Skeletal muscle satellite cell (primary cell): ENCODE measurements around the gene EFCAB10.
A peak's percentile ranks its signal among the peaks of the same experiment; 100 is the strongest.

Experiments used
- H3K27me3 ChIP-seq: 2 replicates; pipeline ENCODE4 v1.7.0; 2013; ENCODE audit warnings: low read length; ENCODE audit not compliant: control insufficient read depth, insufficient read depth
- H3K36me3 ChIP-seq: 2 replicates; pipeline ENCODE4 v1.7.0; 2013; ENCODE audit warnings: mild to moderate bottlenecking, control low read depth, low read length; ENCODE audit not compliant: insufficient read depth
- H3K4me1 ChIP-seq: 2 replicates; pipeline ENCODE4 v1.7.0; 2013; ENCODE audit warnings: low read length; ENCODE audit not compliant: control insufficient read depth, insufficient read depth
- H3K4me2 ChIP-seq: 2 replicates; pipeline ENCODE4 v1.7.0; 2013; ENCODE audit warnings: mild to moderate bottlenecking, low read length
- H3K4me3 ChIP-seq: 2 replicates; pipeline ENCODE4 v1.7.0; 2013; ENCODE audit warnings: low read length
- H3K9ac ChIP-seq: 2 replicates; pipeline ENCODE4 v1.7.0; 2013; ENCODE audit warnings: mild to moderate bottlenecking, low read depth, low read length, moderate library complexity
- H3K9me3 ChIP-seq: replicated peaks from 2 replicates; pipeline ENCODE4 v1.7.0; 2013; ENCODE audit warnings: mild to moderate bottlenecking, control low read depth, low read length

Gene EFCAB10

DNA sequence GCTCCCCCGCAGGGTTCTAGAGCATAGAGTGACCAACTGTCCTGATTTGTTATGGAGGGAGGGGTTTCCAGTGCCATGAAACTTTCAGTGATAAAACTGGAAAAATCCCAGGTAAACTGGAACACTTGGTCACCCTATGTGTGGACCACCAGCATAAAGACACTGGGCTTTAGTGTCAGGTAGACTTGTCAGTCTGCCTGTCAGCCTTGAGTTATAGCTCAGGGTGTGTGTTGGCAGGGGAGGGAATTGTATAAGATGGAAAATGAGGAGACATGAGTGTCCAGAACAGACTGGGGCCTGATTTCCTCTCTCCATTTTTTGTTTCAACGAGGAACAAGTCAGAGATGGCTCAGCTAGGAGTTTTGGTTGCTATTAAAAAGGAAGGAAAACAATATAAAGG is 10.2 kb upstream of the EFCAB10 start:
- Histone ChIP-seq H3K27me3 (peaks cover 3% of the 10 kb centered on the region), H3K4me2 (no peak overlapping the region), H3K4me1 (no peaks in the 10 kb centered on the region), H3K36me3 (no peaks in the 10 kb centered on the region), H3K9me3 (no peaks in the 10 kb centered on the region), H3K4me3 (no peak overlapping the region), H3K9ac (no peak overlapping the region)

DNA sequence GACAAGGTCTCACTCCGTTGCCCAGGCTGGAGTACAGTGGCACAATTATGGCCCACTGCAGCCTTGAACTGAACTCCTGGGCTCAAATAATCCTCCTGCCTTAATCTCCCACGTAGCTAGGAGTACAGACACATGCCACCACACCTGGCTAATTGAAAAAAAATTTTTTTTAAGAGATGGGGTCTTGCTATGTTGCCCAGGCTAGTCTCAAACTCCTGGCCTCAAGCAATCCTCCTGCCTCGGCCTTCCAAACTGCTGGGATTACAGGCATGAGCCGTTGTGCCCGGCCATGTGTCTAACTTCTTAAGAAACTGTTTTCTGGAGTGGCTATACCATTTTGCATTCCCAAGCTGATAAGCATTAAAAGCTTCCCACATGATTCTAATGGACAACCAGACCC is 9.5 kb upstream of the EFCAB10 start:
- Histone ChIP-seq H3K36me3 (no peaks in the 10 kb centered on the region), H3K4me2 (no peak overlapping the region), H3K9me3 (no peaks in the 10 kb centered on the region), H3K9ac (no peak overlapping the region), H3K4me3 (no peak overlapping the region), H3K27me3 (no peaks in the 10 kb centered on the region), H3K4me1 (no peaks in the 10 kb centered on the region)

DNA sequence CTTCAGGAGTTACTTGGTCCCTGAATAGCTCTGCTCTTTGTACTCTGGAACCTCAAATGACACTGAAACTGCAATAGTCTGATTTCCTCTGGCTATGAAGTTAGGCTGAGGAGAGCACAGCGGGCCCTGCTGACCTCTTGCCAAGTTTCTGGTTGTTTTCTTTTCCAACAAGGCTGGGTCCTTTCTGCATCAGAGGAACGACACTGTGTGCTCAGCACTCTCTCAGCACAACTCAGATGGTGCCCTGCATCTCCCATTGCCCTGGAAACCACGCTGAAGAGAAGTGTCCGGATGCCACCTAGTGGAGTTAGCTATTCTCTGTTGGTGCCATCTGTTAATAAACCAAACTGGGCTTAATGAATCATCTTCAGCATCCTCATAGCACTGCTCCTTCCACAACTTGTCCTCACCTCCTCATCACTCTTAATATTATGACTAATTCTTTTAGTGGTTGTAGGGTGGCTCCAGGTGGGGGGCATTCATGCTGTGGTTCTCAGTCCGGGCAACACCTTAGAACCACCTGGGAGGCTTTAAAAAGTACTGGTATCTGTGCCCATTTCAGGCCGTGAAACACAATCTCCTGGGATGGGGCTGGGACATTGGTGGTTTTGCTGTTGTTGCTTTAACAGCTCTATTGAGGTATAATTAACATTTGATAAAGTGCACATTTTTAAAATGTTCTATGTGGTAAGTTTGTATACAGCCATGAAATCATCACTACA is 8.2 kb upstream of the EFCAB10 start:
- Histone ChIP-seq H3K9me3 (no peaks in the 10 kb centered on the region), H3K36me3 (no peaks in the 10 kb centered on the region), H3K4me2 (no peak overlapping the region), H3K9ac (peak overlapping the region; percentile 25), H3K4me3 (no peak overlapping the region), H3K4me1 (no peaks in the 10 kb centered on the region), H3K27me3 (no peaks in the 10 kb centered on the region)

DNA sequence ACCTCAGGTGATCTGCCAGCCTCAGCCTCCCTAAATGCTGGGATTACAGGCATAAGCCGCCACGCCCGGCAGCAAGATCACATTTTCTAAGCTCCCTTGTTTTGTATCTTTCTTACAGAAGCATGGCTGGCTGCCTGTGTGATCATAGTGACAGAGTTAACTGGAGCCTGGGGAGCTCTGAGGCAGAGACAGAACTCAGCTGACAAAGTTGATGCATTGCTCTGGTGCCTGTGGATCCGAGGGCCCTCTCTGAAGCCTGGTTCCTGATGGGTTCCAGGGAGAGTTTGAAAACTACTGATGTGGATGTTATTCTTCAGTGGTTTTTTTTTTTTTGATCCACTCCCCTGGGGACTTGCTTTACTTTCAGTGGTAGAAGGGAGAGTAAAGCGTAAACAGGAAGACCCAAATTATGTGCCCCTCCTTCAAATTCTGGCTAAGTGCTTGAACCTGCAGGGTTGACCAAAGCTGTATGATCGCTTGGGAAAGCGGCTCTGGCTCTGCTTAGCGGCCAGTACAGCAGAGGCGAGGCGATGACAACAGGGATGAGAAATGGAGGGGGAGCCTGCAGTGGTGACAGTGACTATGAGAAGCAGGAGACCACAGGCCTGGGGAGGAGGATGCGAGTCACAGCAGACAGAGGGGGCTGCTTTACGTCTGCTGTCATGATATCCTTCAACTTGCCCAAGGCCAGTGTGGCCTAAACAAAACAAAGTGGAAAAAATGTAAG is 6.8 kb upstream of the EFCAB10 start:
- no peak overlapping the region for H3K9ac ChIP-seq
- H3K4me1 ChIP-seq: no peaks in the 10 kb centered on the region
- no peak overlapping the region for H3K4me2 ChIP-seq
- no peaks in the 10 kb centered on the region for H3K36me3 ChIP-seq
- no peak overlapping the region for H3K4me3 ChIP-seq
- no peaks in the 10 kb centered on the region for H3K9me3 ChIP-seq
- H3K27me3 ChIP-seq: no peaks in the 10 kb centered on the region

DNA sequence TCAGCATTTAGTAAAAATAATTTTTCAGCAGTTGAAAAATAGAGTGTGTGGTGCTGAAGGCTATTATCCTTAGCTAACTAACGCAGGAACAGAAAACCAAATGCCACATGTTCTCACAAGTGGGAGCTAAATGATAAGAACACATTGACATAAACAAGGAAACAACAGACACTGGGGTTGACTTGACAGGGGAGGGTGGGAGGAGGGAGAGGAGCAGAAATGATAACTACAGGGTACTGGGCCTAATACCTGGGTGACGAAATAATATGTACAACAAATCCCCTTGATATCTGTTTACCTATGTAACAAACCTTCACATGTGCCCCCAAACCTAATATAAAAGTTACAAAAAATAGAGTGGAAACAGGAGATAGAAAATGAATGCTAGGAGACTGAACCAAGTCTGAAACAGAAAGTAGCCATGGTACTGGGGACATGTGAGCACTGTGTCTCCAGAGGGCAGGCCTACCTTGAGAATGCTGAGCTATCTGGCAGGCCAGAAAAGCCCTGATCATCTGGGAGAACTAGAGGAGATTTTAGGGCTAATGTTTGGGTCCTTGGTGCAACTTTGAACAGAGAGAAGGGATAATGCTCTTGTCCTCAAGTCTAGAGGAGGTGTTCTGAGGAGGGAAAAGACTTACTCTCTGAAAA is 4.7 kb upstream of the EFCAB10 start:
- peaks cover 6% of the 10 kb centered on the region for H3K4me1 ChIP-seq
- no peaks in the 10 kb centered on the region for H3K36me3 ChIP-seq
- H3K27me3 ChIP-seq: no peaks in the 10 kb centered on the region
- no peak overlapping the region for H3K9ac ChIP-seq
- no peak overlapping the region for H3K4me2 ChIP-seq
- H3K9me3 ChIP-seq: no peaks in the 10 kb centered on the region
- no peak overlapping the region for H3K4me3 ChIP-seq

DNA sequence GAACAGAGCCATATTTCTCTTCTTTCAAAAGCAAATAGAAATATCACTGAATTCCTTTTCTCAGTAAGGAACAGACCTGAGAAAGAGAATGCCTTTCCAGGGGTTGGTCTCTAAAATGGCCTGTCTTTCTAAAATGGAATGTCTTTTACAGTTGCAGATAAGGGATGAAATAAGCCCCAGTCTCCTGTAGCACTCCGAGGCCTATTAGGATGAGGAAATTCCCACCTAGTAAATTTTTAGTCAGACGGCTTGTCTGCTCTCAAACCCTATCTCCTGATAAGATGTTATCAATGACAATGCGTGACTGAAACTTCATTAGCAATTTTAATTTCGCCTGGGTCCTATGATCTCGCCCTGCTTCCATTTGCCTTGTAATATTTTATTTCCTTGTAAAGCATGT is 2.9 kb upstream of the EFCAB10 start:
- no peaks in the 10 kb centered on the region for H3K27me3 ChIP-seq
- peaks cover 6% of the 10 kb centered on the region for H3K4me1 ChIP-seq
- H3K4me2 ChIP-seq: no peak overlapping the region
- no peak overlapping the region for H3K4me3 ChIP-seq
- H3K9me3 ChIP-seq: no peaks in the 10 kb centered on the region
- H3K9ac ChIP-seq: no peak overlapping the region
- H3K36me3 ChIP-seq: no peaks in the 10 kb centered on the region

DNA sequence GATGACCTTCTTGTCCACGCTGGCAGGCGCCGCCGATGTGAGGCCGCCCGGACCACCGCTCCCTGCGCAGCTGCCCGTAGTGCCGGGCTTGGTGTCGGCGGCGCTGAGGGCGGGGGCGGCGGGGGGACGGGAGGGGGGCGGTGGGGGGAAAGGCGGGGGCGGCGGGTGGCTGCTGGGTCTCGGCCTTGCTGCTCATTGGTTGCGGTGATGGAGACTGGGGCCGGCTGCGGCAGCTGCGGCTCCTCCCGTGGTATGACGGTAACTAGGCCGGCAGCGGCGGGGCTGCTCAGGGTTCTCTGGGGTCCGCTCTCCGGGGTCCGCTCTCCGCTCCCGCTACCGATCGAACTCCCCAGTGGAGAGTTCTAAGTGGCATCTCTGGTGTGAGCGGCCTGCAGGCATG is 1.8 kb upstream of the EFCAB10 start:
- Histone ChIP-seq H3K9ac (no peak overlapping the region), H3K27me3 (no peaks in the 10 kb centered on the region), H3K4me1 (peaks cover 6% of the 10 kb centered on the region), H3K4me2 (no peak overlapping the region), H3K4me3 (no peak overlapping the region), H3K36me3 (no peaks in the 10 kb centered on the region), H3K9me3 (no peaks in the 10 kb centered on the region)

DNA sequence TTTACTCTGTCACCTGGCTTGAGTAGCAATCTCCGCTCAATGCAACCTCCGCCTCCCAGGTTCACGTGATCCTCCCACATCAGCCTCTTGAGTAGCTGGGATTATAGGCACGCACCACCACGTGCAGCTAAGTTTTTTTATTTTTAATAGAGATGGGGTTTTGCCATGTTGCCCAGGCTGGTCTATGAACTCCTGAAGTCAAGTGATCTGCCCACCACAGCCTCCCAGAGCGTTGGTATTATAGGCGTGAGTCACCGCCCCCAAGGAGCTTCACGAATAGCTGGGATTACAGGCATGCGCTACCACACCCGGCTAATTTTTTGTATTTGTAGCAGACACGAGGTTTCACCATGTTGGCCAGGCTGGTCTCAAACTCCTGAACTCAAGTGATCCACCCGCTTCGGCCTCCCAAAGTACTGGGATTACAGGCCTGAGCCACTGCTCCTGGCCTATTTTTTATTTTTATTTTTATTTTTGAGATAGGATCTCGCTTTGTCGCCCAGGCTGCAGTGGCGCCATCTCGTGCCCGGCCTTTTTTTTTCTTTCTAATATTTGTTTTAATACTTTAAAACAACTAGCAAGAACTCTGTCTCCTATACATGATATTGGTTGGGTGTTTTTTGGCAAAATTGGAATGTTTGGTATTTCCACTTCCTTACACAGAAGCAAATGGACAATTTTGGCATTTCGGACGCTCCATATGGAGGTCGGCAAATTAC is 1.1 kb downstream of the EFCAB10 start:
- H3K9ac ChIP-seq: no peak overlapping the region
- H3K9me3 ChIP-seq: no peaks in the 10 kb centered on the region
- no peak overlapping the region for H3K4me2 ChIP-seq
- peaks cover 6% of the 10 kb centered on the region for H3K4me1 ChIP-seq
- no peak overlapping the region for H3K4me3 ChIP-seq
- no peaks in the 10 kb centered on the region for H3K36me3 ChIP-seq
- no peaks in the 10 kb centered on the region for H3K27me3 ChIP-seq

DNA sequence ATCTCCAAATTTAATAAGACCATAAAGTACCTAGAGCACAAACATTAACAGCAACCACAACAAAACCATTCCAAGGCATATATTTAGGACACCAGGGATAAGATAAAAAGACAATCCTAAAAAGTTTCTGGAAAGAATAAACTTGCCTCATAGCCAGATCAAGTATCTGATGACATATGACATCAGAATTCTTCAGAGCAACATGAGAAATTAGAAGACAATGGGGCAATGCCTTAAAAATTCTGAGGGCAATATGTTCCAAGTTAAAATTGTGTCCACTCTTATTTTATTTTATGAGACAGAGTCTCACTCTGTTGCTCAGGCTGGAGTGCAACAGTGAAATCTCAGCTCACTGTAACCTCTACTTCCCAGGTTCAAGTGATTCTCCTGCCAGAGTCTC is 2.8 kb downstream of the EFCAB10 start:
- peaks cover 6% of the 10 kb centered on the region for H3K4me1 ChIP-seq
- H3K9ac ChIP-seq: no peak overlapping the region
- no peak overlapping the region for H3K4me2 ChIP-seq
- no peaks in the 10 kb centered on the region for H3K36me3 ChIP-seq
- H3K9me3 ChIP-seq: no peaks in the 10 kb centered on the region
- no peaks in the 10 kb centered on the region for H3K27me3 ChIP-seq
- H3K4me3 ChIP-seq: no peak overlapping the region

DNA sequence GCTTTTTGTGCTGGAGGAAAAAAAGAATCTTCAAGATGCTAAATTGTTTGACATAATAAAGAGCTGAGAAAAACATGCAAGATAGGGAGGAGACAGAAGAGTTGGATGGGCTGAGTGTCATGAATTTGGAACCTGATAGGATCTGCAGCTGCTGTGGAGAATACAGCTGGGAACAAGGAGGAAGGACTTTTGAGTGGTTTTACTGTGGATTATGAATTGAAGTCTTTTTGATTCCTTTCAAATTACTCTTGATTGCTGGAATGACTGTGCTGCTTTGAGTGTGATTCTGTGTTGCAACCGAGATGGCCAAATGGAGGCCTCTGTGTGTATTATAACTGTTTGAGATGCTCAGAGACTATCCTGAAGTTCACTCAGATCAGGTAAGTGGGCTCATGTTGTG is 4.0 kb downstream of the EFCAB10 start:
- no peak overlapping the region for H3K9ac ChIP-seq
- no peaks in the 10 kb centered on the region for H3K27me3 ChIP-seq
- H3K4me1 ChIP-seq: peaks cover 6% of the 10 kb centered on the region
- no peaks in the 10 kb centered on the region for H3K9me3 ChIP-seq
- no peak overlapping the region for H3K4me3 ChIP-seq
- H3K4me2 ChIP-seq: no peak overlapping the region
- H3K36me3 ChIP-seq: no peaks in the 10 kb centered on the region

DNA sequence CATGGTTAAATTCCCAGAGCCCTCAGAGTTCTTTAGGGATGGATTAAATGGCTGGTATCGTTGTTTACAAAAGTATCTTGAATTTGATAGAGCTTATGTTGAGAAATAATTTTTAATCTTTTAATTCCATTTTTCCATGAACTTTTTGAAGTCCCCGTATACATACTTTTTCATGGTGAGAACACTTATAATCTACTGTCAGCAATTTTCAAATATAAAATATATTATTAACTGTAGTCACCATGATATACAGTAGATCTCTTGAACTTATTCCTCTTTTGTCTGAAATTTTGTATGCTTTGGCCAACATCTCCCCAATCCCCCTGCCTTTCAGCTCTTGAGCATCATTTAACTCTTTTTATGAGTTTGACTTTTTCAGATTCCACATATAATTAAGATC is 9.4 kb downstream of the EFCAB10 start:
- no peaks in the 10 kb centered on the region for H3K27me3 ChIP-seq
- H3K36me3 ChIP-seq: peaks cover 15% of the 10 kb centered on the region
- H3K4me2 ChIP-seq: no peak overlapping the region
- no peaks in the 10 kb centered on the region for H3K9me3 ChIP-seq
- no peak overlapping the region for H3K4me3 ChIP-seq
- H3K4me1 ChIP-seq: no peaks in the 10 kb centered on the region
- no peak overlapping the region for H3K9ac ChIP-seq
